ENCODE results near the gene ATP5ME. TPM values are rescaled to one million over a fixed set of nuclear protein-coding genes. Genes with fewer than 3 reads are reported as not detected.

Gene ATP5ME
- total and polyA plus RNA-seq, 2 of the 13 experiments (the other 11 are each of a cell fraction or from before 2014, with no cell fraction given): 305 to 753 TPM

- BruUV-seq (replicated peaks): no TSS peak
- no peak overlapping the region for H3K9ac ChIP-seq (ENCODE audit: insufficient read depth, low read depth, low read length)
- peak overlapping the region in 1 of 3 experiments; percentile 23; a peak in 1 of 6 replicates for H3K4me3 ChIP-seq (replicated peaks in 1 of 3; ENCODE audit: insufficient read depth in 1 of 3, low read depth in 2 of 3, low read length in 3 of 3)
- no peak overlapping the region for H2AFZ ChIP-seq (ENCODE audit: low read length)
- peaks cover 8% of the 10 kb centered on the region for H3K4me1 ChIP-seq (ENCODE audit: insufficient read depth, low read length)
- TF ChIP-seq ZNF687 (CRISPR knock-in tag; IDR thresholded peaks at IDR 0.05) (0 out of 2 replicates have a peak, but pooled peaks have one; percentile 1), ZNF331 (CRISPR knock-in tag; IDR thresholded peaks at IDR 0.05) (no peak), CEBPB (IDR thresholded peaks at IDR 0.05; ENCODE audit: borderline replicate concordance, low read depth, low read length) (no peak), ZNF776 (CRISPR knock-in tag; IDR thresholded peaks at IDR 0.05) (no peak)
- intact Hi-C loops (cut with micrococcal nuclease; ENCODE audit: unreplicated experiment): no loop called here
- no peaks in the 10 kb centered on the region for H3K36me3 ChIP-seq (replicated peaks in 1 of 2; ENCODE audit: control insufficient read depth in 1 of 2, insufficient read depth in 2 of 2, low read length in 2 of 2)
- 32% methylated on average over 9 of the region's 9 CpGs for WGBS (ENCODE audit: low lambda C conversion rate)
- ATAC-seq: no peak
- in situ Hi-C loops (cut with HindIII; ENCODE audit: extremely low pct_ligation_motif_present, low pct_unique_long_range_greater_than_20kb): no loop called here
- CTCF ChIA-PET (ENCODE audit: low intra/inter-chr PET ratio, low total read pairs): no interaction called here
- no peak overlapping the region; the same call in 1 of the 2 replicates for H3K4me2 ChIP-seq (ENCODE audit: low read depth, low read length)
- no peaks in the 10 kb centered on the region for H3K79me2 ChIP-seq (ENCODE audit: insufficient read depth, low read length)
- DNase-seq (ENCODE audit: low spot score): no peak
- H3K27me3 ChIP-seq (ENCODE audit: control insufficient read depth in 1 of 2, insufficient read depth in 2 of 2, low read length in 2 of 2): peaks cover 14 to 65% of the 10 kb centered on the region in 2 experiments; a peak in 4 of 5 replicates
- no peak overlapping the region for H3K27ac ChIP-seq (ENCODE audit: extremely low read length, insufficient read depth, low read length)
- no peaks in the 10 kb centered on the region for H4K20me1 ChIP-seq (ENCODE audit: insufficient read depth, low read length)
- H3K9me3 ChIP-seq (ENCODE audit: low read length): no peaks in the 10 kb centered on the region
- no peak for FAIRE-seq
- POLR2A ChIA-PET: no interaction called here
These were observed 43.4 kb downstream of the ATP5ME start for GRCh38 chr4:630656-631055.

All from HepG2 (cell line).